ENCODE results near the gene CH25H. TPM values are rescaled to one million over a fixed set of nuclear protein-coding genes. Genes with fewer than 3 reads are reported as not detected.
A peak's percentile ranks its signal among the peaks of the same experiment; 100 is the strongest.

Gene CH25H
- total RNA-seq, 2 experiments from 2014 or later = not detected

- ChIA-PET CTCF (no interaction called here), POLR2A (interaction anchor here (0.6 kb wide), 1 partner anchor 12 kb away, joined by 3 read pairs; no protein-coding TSS in a partner anchor)
- Mint-ChIP-seq H3K4me1 (peaks cover 2% of the 10 kb centered on the region), H3K27ac (no peak overlapping the region), H3K9me3 (no peaks in the 10 kb centered on the region), H3K4me3 (no peak overlapping the region), H3K36me3 (ENCODE audit: low read depth) (peaks cover 9% of the 10 kb centered on the region), H3K27me3 (no peaks in the 10 kb centered on the region)
- no peak for DNase-seq
These were observed 17.8 kb upstream of the CH25H start for GRCh38 chr10:89224739-89225443.

DNA sequence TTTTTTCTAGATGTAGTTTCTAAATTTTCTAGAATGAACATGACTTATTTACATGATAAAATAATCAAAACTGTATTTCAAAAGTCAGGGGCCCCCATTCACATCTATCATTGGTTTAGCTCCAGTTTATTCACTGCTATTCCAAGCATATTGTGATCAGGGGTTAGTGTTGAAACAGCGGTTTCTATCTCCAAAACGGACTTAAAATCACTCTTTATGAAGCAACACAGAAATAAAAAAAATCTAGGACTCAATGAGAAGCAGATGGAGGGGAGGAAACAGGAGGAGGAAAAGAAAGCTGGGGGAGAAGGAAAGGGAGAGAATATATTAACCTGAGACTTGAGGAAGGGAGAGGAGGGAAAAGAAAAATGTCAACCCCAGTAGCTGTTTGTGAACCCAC is 14.8 kb upstream of the CH25H start:
- peaks cover 7% of the 10 kb centered on the region for H3K4me1 Mint-ChIP-seq
- ChIA-PET CTCF (no interaction called here), POLR2A (interaction anchor here (0.8 kb wide), 1 partner anchor 13 kb away, joined by 3 read pairs; no protein-coding TSS in a partner anchor)
- H3K36me3 Mint-ChIP-seq (ENCODE audit: low read depth) = peaks cover 3% of the 10 kb centered on the region
- DNase-seq = no peak
- no peak overlapping the region for H3K27ac Mint-ChIP-seq
- H3K27me3 Mint-ChIP-seq = no peaks in the 10 kb centered on the region
- H3K4me3 Mint-ChIP-seq = no peak overlapping the region
- H3K9me3 Mint-ChIP-seq = no peaks in the 10 kb centered on the region

DNA sequence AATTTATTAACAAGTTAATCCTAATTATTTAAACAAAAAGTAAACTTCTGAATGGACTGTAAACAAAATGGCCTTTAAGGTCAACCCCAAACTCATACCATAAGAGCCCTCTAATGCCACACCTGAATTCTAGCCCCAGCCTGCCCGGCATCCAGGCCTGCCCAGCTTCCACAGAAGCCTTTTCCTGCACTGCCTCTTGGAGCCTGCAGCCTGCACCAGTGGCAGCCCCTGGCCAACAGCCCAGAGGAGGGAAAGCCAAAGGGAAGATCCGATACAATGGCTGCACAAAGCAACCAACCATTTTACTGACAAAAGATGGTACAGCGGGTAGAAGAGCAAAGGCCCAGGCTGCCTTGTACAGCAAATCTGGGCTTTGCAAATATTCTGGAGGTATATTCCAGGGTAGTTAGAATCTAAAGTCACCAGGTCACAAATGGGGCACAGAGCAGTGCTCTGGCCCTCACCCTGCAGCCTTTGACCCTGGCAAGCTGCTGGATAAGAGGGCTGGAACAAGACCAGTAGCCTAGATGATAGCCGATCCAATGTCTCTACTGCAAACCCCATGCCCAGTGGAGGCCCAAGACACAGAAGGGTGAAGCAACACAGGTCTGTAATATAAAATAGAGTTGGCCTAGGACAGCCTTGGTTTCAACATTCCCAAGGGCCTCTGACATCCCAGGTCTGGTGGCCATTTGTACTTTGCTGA is 12.5 kb upstream of the CH25H start:
- H3K36me3 Mint-ChIP-seq (ENCODE audit: low read depth) = peaks cover 3% of the 10 kb centered on the region
- no peak overlapping the region for H3K27ac Mint-ChIP-seq
- POLR2A ChIA-PET = no interaction called here
- DNase-seq = no peak
- no peaks in the 10 kb centered on the region for H3K9me3 Mint-ChIP-seq
- no peaks in the 10 kb centered on the region for H3K27me3 Mint-ChIP-seq
- H3K4me3 Mint-ChIP-seq = no peak overlapping the region
- peaks cover 7% of the 10 kb centered on the region for H3K4me1 Mint-ChIP-seq
- CTCF ChIA-PET = interaction anchor here (1.0 to 2.9 kb wide), 2 partner anchors 190 to 287 kb away, joined by 3 to 22 read pairs; no protein-coding TSS in a partner anchor

GRCh38 chr10:89217057-89217990 is 10.2 kb upstream of the CH25H start:
- POLR2A ChIA-PET = interaction anchor here (1.6 kb wide), 1 partner anchor 283 kb away, joined by 4 read pairs; no protein-coding TSS in a partner anchor
- Mint-ChIP-seq H3K4me1 (peaks cover 10% of the 10 kb centered on the region), H3K9me3 (no peaks in the 10 kb centered on the region), H3K27ac (no peak overlapping the region), H3K4me3 (no peak overlapping the region), H3K27me3 (no peaks in the 10 kb centered on the region), H3K36me3 (ENCODE audit: low read depth) (peaks cover 3% of the 10 kb centered on the region)
- DNase-seq = peak; percentile 63
- CTCF ChIA-PET = interaction anchor here (0.6 to 2.9 kb wide), 32 partner anchors 10 to 635 kb away, joined by 3 to 27 read pairs (median 4); partner anchors contain the start of gene CH25H

DNA sequence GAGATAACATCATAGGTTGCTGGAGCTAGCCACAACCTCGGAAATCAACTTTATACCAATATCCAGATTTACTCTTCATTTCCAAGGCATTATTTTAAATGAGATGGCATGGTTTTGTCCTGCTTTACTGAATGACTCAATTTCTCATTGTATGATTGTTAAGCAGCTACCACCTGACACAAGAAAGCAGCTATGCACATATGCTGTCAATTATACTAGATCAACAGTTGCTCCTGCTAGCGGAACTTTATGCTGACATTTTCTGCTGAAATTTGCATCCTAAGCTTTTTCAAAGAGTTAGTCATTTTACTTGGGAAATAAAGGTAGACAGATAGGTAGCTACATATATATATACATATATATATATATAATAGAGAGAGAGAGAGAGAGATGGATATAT is 8.9 kb upstream of the CH25H start:
- Mint-ChIP-seq H3K36me3 (ENCODE audit: low read depth) (peaks cover 3% of the 10 kb centered on the region), H3K9me3 (no peaks in the 10 kb centered on the region), H3K4me1 (peaks cover 13% of the 10 kb centered on the region), H3K4me3 (no peak overlapping the region), H3K27ac (no peak overlapping the region), H3K27me3 (peaks cover 2% of the 10 kb centered on the region)
- CTCF ChIA-PET = interaction anchor here (0.7 to 4.1 kb wide), 8 partner anchors 9 to 347 kb away, joined by 3 to 50 read pairs (median 4); partner anchors contain the start of gene CH25H
- POLR2A ChIA-PET = no interaction called here
- no peak for DNase-seq

- no peak for DNase-seq
- CTCF ChIA-PET = interaction anchor here (0.7 to 4.1 kb wide), 10 partner anchors 8 to 347 kb away, joined by 3 to 50 read pairs (median 4); partner anchors contain the start of gene CH25H
- POLR2A ChIA-PET = no interaction called here
- H3K4me1 Mint-ChIP-seq = peaks cover 13% of the 10 kb centered on the region
- H3K4me3 Mint-ChIP-seq = no peak overlapping the region
- no peaks in the 10 kb centered on the region for H3K36me3 Mint-ChIP-seq (ENCODE audit: low read depth)
- H3K9me3 Mint-ChIP-seq = no peaks in the 10 kb centered on the region
- H3K27ac Mint-ChIP-seq = no peak overlapping the region
- H3K27me3 Mint-ChIP-seq = peaks cover 7% of the 10 kb centered on the region
These were observed 8.4 kb upstream of the CH25H start for GRCh38 chr10:89215511-89215910.

GRCh38 chr10:89214566-89215165 is 7.5 kb upstream of the CH25H start:
- ChIA-PET CTCF (interaction anchor here (0.8 to 4.1 kb wide), 17 partner anchors 13 to 287 kb away, joined by 3 to 50 read pairs (median 3); no protein-coding TSS in a partner anchor), POLR2A (interaction anchor here (0.7 kb wide), 1 partner anchor 51 kb away, joined by 3 read pairs; no protein-coding TSS in a partner anchor)
- Mint-ChIP-seq H3K4me3 (no peak overlapping the region), H3K27me3 (peaks cover 13% of the 10 kb centered on the region), H3K27ac (no peak overlapping the region), H3K9me3 (no peaks in the 10 kb centered on the region), H3K4me1 (peaks cover 13% of the 10 kb centered on the region), H3K36me3 (ENCODE audit: low read depth) (no peaks in the 10 kb centered on the region)
- DNase-seq = no peak

GRCh38 chr10:89213191-89213808 is 6.2 kb upstream of the CH25H start:
- Mint-ChIP-seq H3K9me3 (no peaks in the 10 kb centered on the region), H3K27me3 (peaks cover 25% of the 10 kb centered on the region), H3K27ac (no peak overlapping the region), H3K36me3 (ENCODE audit: low read depth) (no peaks in the 10 kb centered on the region), H3K4me3 (no peak overlapping the region), H3K4me1 (peaks cover 14% of the 10 kb centered on the region)
- ChIA-PET POLR2A (interaction anchor here (0.7 kb wide), 1 partner anchor 183 kb away, joined by 4 read pairs; no protein-coding TSS in a partner anchor), CTCF (interaction anchor here (0.8 to 4.1 kb wide), 12 partner anchors 46 to 286 kb away, joined by 3 to 50 read pairs (median 4); no protein-coding TSS in a partner anchor)
- no peak for DNase-seq

DNA sequence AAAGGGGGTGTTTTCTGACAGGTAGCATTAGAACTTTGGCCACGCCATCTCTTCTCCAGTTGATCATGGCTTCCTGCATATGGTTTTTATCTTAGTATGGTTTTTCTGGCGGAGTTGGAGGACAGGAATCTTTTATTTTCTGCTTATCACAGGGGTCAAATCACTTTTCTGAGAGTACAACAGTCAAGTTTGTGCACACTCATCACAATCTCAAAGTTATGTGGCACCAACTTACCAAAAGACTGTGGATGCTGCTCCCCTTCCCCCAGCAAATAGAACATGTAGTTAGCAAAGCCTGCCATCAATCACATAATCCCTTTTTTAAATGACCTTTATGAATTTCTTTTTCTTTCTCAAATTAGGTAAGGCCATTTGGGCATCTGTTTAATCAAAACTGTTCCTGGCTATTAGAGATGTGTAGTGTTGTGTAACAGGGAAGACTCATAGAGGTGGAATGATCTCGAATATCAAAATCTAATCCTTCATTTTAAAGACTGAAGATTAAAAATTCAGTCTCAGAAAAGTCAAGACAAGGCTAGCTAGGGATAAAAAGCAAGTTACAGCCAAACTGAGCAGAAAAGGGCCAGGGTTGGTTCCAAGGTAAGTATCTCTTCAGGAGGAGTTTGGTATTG is 3.8 kb upstream of the CH25H start:
- ChIA-PET CTCF (interaction anchor here (0.7 to 6.0 kb wide), 4 partner anchors 180 to 375 kb away, joined by 3 to 49 read pairs (median 4); no protein-coding TSS in a partner anchor), POLR2A (no interaction called here)
- Mint-ChIP-seq H3K9me3 (no peaks in the 10 kb centered on the region), H3K27me3 (peaks cover 32% of the 10 kb centered on the region), H3K36me3 (ENCODE audit: low read depth) (no peaks in the 10 kb centered on the region), H3K4me3 (no peak overlapping the region), H3K4me1 (peaks cover 26% of the 10 kb centered on the region), H3K27ac (no peak overlapping the region)
- no peak for DNase-seq

- ChIA-PET POLR2A (no interaction called here), CTCF (interaction anchor here (0.8 to 6.0 kb wide), 4 partner anchors 179 to 1551 kb away, joined by 3 to 49 read pairs (median 4); no protein-coding TSS in a partner anchor)
- Mint-ChIP-seq H3K36me3 (ENCODE audit: low read depth) (no peaks in the 10 kb centered on the region), H3K4me3 (no peak overlapping the region), H3K9me3 (no peaks in the 10 kb centered on the region), H3K27me3 (peaks cover 32% of the 10 kb centered on the region), H3K27ac (no peak overlapping the region), H3K4me1 (peaks cover 26% of the 10 kb centered on the region)
- no peak for DNase-seq
These were observed 2.6 kb upstream of the CH25H start for GRCh38 chr10:89209718-89210117.

DNA sequence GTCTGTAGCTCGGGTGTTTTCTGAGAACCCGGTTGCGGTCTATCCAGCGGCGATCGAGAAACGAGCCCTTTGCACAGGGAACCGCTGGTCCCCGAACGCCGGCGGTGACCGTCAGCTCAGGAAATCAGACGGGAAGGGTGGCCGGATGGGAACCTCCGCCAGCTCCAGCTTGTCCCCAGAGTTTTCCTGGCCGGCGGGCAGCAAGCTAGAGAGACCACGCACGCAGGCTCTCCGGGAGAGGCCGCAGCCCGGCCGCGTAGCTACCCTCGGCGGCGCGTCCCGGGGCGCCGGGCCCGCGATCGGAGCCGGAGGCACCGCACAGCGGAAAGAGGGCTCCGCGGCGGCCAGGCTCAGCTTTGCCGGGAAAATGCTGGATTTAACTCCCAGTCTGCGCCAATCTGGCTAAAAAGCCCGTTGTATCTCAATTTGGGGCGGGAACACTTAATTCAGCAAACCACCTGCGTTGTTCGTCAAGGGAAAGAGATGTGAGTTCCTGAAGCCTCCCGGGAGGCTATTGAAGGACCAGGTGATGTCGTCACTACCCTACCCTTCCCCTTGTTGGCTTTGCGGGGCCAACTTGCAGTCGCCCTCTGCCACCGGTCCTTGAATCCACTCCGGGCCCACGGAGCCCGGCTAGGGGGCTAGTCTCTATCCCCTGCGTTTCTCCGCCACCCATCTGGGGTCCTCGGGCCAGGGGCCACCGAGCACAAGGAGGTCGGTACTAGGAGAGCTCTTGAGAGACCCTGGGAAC is 859 bp upstream of the CH25H start:
- Mint-ChIP-seq H3K27ac (no peak overlapping the region), H3K4me1 (peaks cover 24% of the 10 kb centered on the region), H3K27me3 (peaks cover 32% of the 10 kb centered on the region), H3K36me3 (ENCODE audit: low read depth) (no peaks in the 10 kb centered on the region), H3K4me3 (peak overlapping the region; percentile 71), H3K9me3 (no peaks in the 10 kb centered on the region)
- POLR2A ChIA-PET = interaction anchor here (1.1 to 2.8 kb wide), 4 partner anchors 94 to 328 kb away, joined by 3 to 16 read pairs (median 4); partner anchors contain the start of genes FAS, IFIT2 and STAMBPL1
- DNase-seq = peak; percentile 32
- CTCF ChIA-PET = interaction anchor here (0.5 to 6.0 kb wide), 12 partner anchors 8 to 377 kb away, joined by 3 to 49 read pairs (median 4); no protein-coding TSS in a partner anchor
